Mesodermal cell (in vitro differentiated cells): ENCODE measurements around the gene ATP13A3.

Experiments
- H3K27ac ChIP-seq: 2 replicates; pipeline ENCODE4 v1.7.0; 2013; ENCODE audit warnings: mild to moderate bottlenecking, low read depth, low read length, moderate library complexity; ENCODE audit not compliant: severe bottlenecking
- H3K36me3 ChIP-seq: 2 replicates; pipeline ENCODE4 v1.7.1; 2013; ENCODE audit warnings: mild to moderate bottlenecking, low read length, moderate library complexity; ENCODE audit not compliant: control insufficient read depth, insufficient read depth
- H3K4me1 ChIP-seq: one replicate; pipeline ENCODE4 v1.7.1; 2013; ENCODE audit warnings: mild to moderate bottlenecking, low read length; ENCODE audit not compliant: insufficient read depth, control insufficient read depth, poor library complexity, severe bottlenecking
- H3K4me3 ChIP-seq: 2 replicates; pipeline ENCODE4 v1.7.0; 2013; ENCODE audit warnings: low read length, control low read depth, mild to moderate bottlenecking; ENCODE audit not compliant: insufficient read depth, poor library complexity, severe bottlenecking; ENCODE audit errors: extremely low read depth
- H3K9me3 ChIP-seq: 2 replicates; pipeline ENCODE4 v1.7.1; 2013; ENCODE audit warnings: mild to moderate bottlenecking, low read length, moderate library complexity; ENCODE audit not compliant: control insufficient read depth
- WGBS, 2 experiments: methylation state at CpG; one replicate each; pipeline ENCODE4 v1.1.5; 2013; ENCODE audit warnings: missing lambda C conversion rate in 2 of 2; ENCODE audit not compliant: insufficient coverage in 2 of 2; 5-methylcytosine and 5-hydroxymethylcytosine counted together

The ATP13A3 gene

GRCh38 chr3:194418671-194419070 is 68.1 kb downstream of the ATP13A3 start:
- Histone ChIP-seq H3K4me3 (no peak overlapping the region), H3K27ac (no peak overlapping the region), H3K36me3 (peaks cover 54% of the 10 kb centered on the region), H3K9me3 (no peaks in the 10 kb centered on the region), H3K4me1 (no peaks in the 10 kb centered on the region)
- WGBS, 2 experiments = 91 to 100% methylated on average over 1 of the region's 2 CpGs

GRCh38 chr3:194407423-194407822 is 79.4 kb downstream of the ATP13A3 start:
- Histone ChIP-seq H3K4me1 (no peaks in the 10 kb centered on the region), H3K4me3 (no peak overlapping the region), H3K9me3 (no peaks in the 10 kb centered on the region), H3K27ac (no peak overlapping the region), H3K36me3 (peaks cover 28% of the 10 kb centered on the region)
- WGBS, 2 experiments = 86 to 100% methylated on average over 2 to 4 of the region's 7 CpGs

- Histone ChIP-seq H3K9me3 (no peaks in the 10 kb centered on the region), H3K4me1 (no peaks in the 10 kb centered on the region), H3K4me3 (no peak overlapping the region), H3K27ac (no peak overlapping the region), H3K36me3 (peaks cover 23% of the 10 kb centered on the region)
- WGBS, 2 experiments = 100% methylated on average over 1 of the region's 2 CpGs
Observed at GRCh38 chr3:194405766-194406165, 81.0 kb downstream of the ATP13A3 start.

- H3K4me3 ChIP-seq = no peak overlapping the region
- peaks cover 23% of the 10 kb centered on the region for H3K36me3 ChIP-seq
- H3K9me3 ChIP-seq = no peaks in the 10 kb centered on the region
- H3K27ac ChIP-seq = no peak overlapping the region
- no peaks in the 10 kb centered on the region for H3K4me1 ChIP-seq
- 54 to 68% methylated on average over 5 to 6 of the region's 10 CpGs for WGBS, 2 experiments
Observed at GRCh38 chr3:194404365-194405140, 82.2 kb downstream of the ATP13A3 start.

GRCh38 chr3:194401868-194402329 is 84.9 kb downstream of the ATP13A3 start:
- Histone ChIP-seq H3K9me3 (no peaks in the 10 kb centered on the region), H3K36me3 (peaks cover 14% of the 10 kb centered on the region), H3K27ac (no peak overlapping the region), H3K4me1 (peaks cover 3% of the 10 kb centered on the region), H3K4me3 (no peak overlapping the region)
- WGBS, 2 experiments = 87 to 88% methylated on average over 7 to 8 of the region's 8 CpGs

GRCh38 chr3:194401346-194401745 is 85.5 kb downstream of the ATP13A3 start:
- Histone ChIP-seq H3K9me3 (no peaks in the 10 kb centered on the region), H3K27ac (no peak overlapping the region), H3K4me3 (no peak overlapping the region), H3K4me1 (peaks cover 9% of the 10 kb centered on the region), H3K36me3 (peaks cover 14% of the 10 kb centered on the region)
- 86 to 90% methylated on average over 6 to 9 of the region's 9 CpGs for WGBS, 2 experiments

- Histone ChIP-seq H3K4me3 (no peak overlapping the region), H3K36me3 (peaks cover 9% of the 10 kb centered on the region), H3K27ac (no peak overlapping the region), H3K9me3 (no peaks in the 10 kb centered on the region), H3K4me1 (peaks cover 21% of the 10 kb centered on the region)
- WGBS, 2 experiments = 94 to 95% methylated on average over 13 of the region's 15 CpGs
Observed at GRCh38 chr3:194399874-194400411, 86.9 kb downstream of the ATP13A3 start.

GRCh38 chr3:194399166-194399565 is 87.6 kb downstream of the ATP13A3 start, which contains the start of gene GP5:
GP5 (minus strand) TSS chr3:194399266; CDS start chr3:194398282, 984 bp downstream.
- H3K27ac ChIP-seq = no peak within 1 kb of the TSS
- no peaks in the 10 kb centered on the region for H3K9me3 ChIP-seq
- H3K36me3 ChIP-seq = peaks cover 5% of the 10 kb centered on the region
- H3K4me3 ChIP-seq = no peak within 1 kb of the TSS
- H3K4me1 ChIP-seq = peaks cover 21% of the 10 kb centered on the region
- 67 to 93% methylated on average over 1 of the region's 2 CpGs for WGBS, 2 experiments

- no peak overlapping the region for H3K4me3 ChIP-seq
- H3K4me1 ChIP-seq = peaks cover 21% of the 10 kb centered on the region
- 4 to 6% methylated on average over 32 to 35 of the region's 38 CpGs for WGBS, 2 experiments
- H3K36me3 ChIP-seq = no peaks in the 10 kb centered on the region
- no peaks in the 10 kb centered on the region for H3K9me3 ChIP-seq
- H3K27ac ChIP-seq = no peak overlapping the region
Observed at GRCh38 chr3:194397757-194398312, 89.0 kb downstream of the ATP13A3 start.

GRCh38 chr3:194396859-194397756 is 89.7 kb downstream of the ATP13A3 start:
- WGBS, 2 experiments = 9 to 11% methylated on average over 46 to 72 of the region's 73 CpGs
- no peak overlapping the region for H3K27ac ChIP-seq
- peaks cover 21% of the 10 kb centered on the region for H3K4me1 ChIP-seq
- H3K36me3 ChIP-seq = no peaks in the 10 kb centered on the region
- no peaks in the 10 kb centered on the region for H3K9me3 ChIP-seq
- H3K4me3 ChIP-seq = peak overlapping the region; percentile 5
